Measurements from ENCODE around the gene GLG1.

Gene GLG1

DNA sequence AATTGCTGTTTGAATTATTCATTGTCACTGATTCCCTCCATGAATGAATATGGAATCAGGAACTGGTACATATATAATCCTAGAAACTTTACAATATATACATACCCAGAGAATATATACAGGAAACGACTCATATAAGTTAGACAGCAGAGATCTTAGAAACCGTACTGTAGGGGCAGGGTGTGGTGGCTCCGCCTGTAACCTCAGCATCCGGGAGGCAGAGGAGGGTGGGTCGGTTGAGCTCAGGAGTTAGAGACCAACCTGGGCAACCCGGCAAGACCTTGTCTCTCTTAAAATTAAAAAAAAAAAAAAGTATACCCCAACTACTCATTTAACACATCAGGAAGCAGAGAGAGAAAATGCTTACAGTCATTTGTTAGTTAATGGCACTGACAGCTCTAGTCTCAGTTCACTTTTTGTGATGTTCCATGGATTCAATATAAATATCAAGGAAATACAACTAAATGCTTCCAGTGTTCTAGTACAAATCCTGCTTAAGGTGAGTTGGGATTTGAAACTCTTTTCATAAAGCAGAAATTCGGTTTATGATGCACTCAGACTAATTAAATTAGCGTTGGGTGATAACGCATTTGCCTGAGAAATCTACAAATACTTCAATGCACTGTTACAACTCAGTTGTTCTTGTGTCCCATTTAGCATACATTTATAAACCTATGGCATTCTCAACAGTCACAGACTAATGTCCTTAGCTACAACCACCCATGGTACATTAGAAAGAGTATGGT lies 5.6 kb downstream of the GLG1 start:
- no peak for DNase-seq (ENCODE audit: low read depth)
- TF ChIP-seq CTCF (conservative IDR thresholded peaks at IDR 0.05; ENCODE audit: low read depth, low read length), result no peak
- H3K4me3 ChIP-seq (ENCODE audit: low read length), result no peak overlapping the region

GRCh38 chr16:74596586-74596985 lies 10.3 kb downstream of the GLG1 start:
- no peak for TF ChIP-seq CTCF (conservative IDR thresholded peaks at IDR 0.05; ENCODE audit: low read depth, low read length)
- no peak overlapping the region for H3K4me3 ChIP-seq (ENCODE audit: low read length)
- DNase-seq (ENCODE audit: low read depth), result no peak

DNA sequence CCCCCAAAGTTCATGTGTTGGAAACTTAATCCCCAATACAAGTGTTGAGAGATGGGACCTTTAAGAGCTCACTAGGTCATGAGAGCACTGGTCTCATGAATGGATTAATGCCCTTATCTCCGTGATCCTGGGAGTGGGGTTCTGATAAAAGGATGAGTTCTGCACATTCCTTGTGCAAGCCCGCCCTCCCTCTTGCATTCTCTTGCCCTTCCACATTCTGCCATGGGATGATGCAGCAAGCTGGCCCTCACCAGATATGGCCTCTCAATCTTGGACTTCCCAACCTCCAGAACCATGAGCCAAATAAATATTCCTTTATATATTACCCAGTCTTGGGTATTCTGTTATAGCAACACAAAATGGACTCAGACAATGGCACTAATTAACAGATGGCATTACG lies 14.1 kb downstream of the GLG1 start:
- no peak overlapping the region for H3K4me3 ChIP-seq (ENCODE audit: low read length)
- no peak for TF ChIP-seq CTCF (conservative IDR thresholded peaks at IDR 0.05; ENCODE audit: low read depth, low read length)
- no peak for DNase-seq (ENCODE audit: low read depth)

GRCh38 chr16:74591876-74592650 lies 14.9 kb downstream of the GLG1 start:
- H3K4me3 ChIP-seq (ENCODE audit: low read length), result no peak overlapping the region
- TF ChIP-seq CTCF (conservative IDR thresholded peaks at IDR 0.05; ENCODE audit: low read depth, low read length), result no peak
- DNase-seq (ENCODE audit: low read depth), result peak; percentile 5

GRCh38 chr16:74586948-74587347 lies 20.0 kb downstream of the GLG1 start:
- H3K4me3 ChIP-seq (ENCODE audit: low read length), result no peak overlapping the region
- DNase-seq (ENCODE audit: low read depth), result peak; percentile 75

DNA sequence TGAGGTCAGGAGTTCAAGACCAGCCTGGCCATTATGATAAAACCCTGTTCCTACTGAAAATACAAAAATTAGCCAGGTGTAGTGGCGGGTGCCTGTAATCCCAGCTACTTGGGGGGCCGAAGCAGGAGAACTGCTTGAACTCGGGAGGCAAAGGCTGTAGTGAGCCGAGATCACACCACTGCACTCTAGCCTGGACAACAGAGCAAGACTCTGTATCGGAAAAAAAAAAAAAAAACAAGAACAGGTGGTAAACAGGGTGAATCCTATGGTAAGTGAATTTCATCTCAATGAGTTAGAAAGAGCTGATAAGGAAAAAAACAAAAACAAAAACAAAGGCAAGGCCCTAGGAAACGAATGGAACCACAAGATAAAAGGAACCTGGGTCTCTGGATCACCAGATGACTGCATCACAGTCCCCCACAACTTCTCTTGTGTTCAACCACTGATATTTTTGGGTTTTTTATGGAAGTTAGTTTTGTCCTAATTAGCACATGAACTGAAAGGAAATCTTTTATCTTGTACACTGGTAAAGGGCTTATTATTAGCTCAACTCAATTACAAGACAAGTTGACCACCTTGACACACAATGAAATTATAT lies 21.0 kb downstream of the GLG1 start:
- H3K4me3 ChIP-seq (ENCODE audit: low read length), result no peak overlapping the region
- no peak for DNase-seq (ENCODE audit: low read depth)
- TF ChIP-seq CTCF (conservative IDR thresholded peaks at IDR 0.05; ENCODE audit: low read depth, low read length), result no peak

More at GRCh38 chr16:74586948-74587347, 20.0 kb downstream of the GLG1 start:
- no peak for TF ChIP-seq CTCF (conservative IDR thresholded peaks at IDR 0.05; ENCODE audit: low read depth, low read length)

Measured in retinal pigment epithelial cell (primary cell).